ENCODE results near the gene DNAAF5.

The DNAAF5 gene

DNA sequence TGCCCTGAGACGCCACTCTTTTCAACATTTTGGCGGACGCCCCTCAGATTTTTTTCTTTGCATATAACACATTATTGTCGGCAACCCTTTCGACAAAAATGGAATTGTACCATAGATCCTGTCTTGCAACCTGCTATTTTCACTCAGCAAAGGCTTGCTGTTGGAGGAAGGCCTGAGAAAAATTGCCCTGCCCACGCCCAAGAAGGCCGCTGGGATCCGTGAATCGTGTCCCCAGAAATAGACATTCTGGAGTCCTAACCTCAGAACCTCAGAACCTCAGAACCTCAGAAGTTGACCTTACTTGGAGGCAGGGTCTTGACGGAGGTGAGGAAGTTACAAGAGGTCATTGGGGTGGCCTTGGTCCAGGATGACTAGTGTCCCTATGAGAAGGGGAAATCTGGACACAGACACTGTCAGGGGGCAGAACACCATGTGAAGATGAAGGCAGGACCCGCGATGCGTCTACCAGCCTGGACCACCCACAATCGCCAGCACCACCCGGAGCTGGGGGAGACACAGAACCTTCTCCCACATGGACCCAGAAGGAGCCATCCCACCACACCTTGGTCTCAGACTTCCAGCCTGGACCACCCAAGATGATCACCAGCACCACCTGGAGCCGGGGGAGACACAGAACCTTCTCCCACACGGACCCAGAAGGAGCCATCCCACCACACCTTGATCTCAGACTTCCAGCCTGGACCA is 19.1 kb upstream of the DNAAF5 start:
- DNase-seq: no peak

DNA sequence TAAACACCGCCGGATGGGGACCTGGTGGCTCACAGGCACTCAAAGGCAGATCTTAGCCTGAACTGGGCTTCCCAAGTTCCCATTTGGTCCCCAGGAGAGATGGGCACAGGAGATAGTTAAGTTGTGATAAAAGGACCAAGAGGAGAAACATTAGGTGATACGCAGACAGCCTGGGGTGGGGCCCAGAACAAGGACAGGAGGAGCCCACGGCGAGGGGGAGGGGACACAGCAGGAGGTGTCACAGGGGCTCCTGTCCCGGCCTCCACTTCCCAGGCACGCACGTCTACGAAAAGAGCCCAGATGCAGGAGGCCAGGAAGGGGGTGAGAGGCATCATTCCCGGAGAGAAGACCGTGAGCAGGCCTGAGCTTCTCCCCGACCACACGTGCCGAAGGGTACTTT is 16.3 kb upstream of the DNAAF5 start:
- no peak for DNase-seq

DNA sequence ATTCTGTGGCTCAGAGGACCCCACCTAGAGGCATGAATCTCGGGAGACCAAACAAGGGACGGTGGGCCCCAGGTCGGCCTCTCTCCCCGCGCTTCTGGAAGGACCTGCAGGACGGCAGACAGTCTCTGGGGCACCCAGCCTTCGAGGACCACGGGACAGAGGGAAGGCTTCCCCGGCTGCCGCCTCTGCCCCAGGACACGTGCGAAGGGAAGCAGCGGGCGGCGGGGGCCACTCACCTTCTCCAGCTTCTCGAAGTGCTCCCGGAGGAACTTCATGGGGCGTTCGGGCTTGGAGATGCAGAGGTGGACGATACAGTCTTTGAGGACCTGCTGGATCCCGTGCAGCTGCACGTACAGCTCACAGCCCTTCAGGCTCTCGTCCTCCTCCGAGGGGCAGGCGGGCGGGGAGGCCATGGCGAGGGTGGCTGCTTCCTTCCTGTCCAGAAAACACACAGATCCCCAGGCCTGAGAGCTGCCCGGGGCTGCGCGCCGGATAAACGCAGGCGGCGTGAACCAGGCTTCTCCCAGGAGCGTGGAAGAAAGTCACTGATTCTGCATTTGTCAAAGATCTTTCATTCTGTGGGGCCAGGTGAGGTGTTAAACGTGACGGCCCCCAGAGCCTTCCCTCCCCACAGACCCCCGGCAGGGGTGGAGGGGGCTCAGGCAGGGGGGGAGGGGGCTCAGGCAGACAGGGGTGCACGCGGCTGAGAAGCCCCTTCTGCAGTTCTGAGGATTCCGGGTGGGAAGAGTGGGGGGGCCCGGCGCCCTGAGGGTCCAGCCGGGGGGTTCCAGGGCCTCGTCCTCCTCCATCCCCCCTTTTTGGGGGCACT is 15.2 kb upstream of the DNAAF5 start:
- DNase-seq: no peak

DNA sequence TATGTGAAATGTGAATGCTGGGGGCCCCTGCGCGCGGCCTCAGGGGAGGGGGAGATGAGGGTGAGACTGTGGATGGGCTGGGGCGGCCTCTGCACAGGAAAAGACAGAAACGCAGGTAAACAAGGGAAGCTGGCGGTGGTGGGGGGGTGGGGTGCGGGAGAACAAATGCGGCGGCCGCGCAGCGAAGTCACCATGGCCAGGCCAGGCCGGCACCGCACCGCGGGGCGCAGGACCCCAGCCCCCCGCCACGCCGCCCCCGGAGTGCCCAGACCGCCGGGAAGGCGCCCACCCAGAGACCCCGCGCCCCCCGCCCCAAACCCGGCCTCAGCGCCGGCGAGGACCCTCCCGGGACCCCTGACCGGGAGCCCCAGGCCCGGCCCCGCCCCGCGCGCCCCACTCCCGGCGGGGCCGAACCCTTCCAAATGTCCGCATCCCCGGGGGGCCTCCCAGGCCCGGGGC is 14.5 kb upstream of the DNAAF5 start:
- no peak for DNase-seq

DNA sequence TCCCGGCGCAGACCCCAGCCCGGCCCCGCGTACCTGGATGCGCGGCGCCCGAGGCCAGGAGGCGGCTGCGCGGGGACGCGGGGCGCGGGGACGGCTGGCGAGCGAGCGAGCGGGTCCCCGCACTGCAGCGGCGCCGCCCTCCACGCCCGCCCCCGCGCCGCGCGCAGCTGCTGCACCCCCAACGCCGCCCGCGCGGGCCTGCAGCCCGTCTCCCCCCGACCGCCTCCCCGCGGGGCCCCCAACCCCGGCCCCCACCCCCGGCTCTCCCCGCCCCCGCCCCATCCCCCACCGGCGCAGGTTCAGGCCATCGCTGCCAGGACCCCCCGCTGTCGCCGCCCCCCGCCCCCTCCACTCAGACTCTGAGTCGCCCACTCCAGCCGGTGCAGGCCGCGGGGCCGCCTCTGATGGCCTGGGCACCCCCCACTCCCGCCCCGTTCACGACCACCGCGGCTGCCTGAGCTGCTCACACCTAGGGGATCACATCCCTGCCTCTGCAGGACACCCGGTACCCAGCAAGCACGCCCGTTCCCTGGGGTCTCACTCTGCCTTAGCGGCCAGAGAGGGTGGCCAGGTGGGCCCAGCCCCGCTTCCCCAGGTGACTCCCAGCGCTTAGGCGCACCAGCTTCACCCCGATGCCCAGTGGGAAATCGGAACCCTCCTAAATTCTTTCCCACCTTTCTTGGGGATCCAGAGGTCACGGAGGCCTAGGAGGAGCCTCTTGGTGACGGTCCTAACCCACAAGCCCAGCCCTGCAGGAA is 13.9 kb upstream of the DNAAF5 start:
- no peak for DNase-seq

DNA sequence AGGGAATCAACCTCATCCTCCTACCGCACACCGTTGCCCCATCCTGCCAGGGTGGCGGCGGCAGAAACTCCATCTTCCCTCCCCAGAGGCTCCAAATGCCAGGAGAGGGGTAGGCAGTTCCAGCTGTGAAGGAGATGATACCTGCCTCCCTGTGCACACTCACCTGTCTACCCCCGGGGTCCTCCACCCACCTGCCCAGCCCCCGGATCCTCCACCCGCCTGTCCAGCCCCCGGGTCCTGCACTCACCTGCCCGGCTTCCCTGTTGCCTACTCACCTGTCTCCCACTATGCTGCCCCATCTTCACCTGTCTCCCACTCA is 13.4 kb upstream of the DNAAF5 start:
- no peak for DNase-seq

DNA sequence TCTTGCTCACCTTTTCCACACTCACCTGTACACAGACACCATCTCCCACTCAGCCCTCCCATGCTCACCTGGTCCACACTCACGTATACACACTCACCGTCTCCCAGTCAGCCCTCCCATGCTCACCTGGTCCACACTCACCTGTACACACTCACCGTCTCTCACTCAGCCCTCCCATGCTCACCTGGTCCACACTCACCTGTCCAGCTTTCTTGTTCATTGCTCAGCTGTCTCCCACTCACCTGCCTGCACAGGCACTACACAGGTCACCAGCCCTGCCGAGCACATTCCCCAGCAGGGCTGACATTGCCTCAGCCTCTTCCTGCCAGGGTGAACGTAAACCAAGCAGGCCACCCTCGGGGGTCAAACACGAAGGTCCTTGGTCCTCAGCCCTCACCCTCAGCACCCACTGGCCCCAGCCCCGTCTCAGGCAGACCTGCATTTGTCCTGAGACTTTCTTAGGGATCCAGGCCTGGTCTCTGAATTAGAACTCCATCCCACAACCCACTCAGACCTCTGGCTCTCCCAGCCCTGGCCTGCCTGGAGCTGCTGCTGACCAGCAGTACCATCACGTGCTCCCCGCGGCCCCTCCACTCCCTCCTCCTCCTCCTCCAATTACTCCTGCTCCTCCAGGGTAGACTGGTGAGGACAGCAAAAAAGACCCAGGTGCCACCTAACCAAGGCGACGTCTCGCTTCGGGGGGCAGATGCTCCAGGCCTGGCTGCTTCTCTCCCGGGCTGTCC is 12.8 kb upstream of the DNAAF5 start:
- DNase-seq: no peak

DNA sequence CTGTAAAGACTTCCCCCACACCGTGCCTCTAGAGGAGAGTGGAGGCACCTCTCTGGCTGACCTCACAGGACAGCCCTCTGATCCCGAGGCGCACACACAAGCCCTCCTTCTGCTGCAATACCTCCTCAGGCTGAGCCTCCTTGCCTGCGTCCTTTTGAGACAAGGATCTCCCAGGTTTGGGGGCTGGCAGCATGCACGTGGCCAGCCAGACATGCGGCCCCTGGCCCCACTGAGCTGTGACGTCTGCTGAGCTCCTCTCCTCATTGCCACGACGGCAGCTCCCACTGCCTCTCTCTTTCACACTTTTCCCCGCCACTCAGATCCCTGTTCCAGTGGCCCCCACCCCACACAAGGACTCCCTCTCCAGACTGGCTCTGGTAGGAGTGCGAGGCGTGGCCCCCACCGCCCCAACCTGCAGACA is 12.2 kb upstream of the DNAAF5 start:
- no peak for DNase-seq

DNA sequence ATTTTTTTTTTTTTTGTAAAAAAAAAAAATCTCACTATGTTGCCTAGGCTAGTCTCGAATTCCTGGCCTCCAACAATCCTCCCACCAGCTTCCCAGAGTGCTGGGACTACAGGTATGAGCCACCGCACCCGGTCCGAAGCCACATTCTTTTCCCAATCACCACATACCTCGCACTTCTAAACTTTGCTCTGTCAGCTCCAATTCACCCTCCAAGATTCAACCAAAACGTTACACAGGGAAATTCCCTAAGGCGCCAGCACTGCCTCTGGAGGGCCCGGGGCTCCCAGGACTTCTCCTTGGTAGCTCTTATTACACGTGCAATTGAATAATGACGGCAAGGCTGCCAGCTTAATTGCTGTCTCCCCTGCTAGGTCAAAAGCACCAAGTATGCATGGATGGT is 10.3 kb upstream of the DNAAF5 start:
- no peak for DNase-seq

DNA sequence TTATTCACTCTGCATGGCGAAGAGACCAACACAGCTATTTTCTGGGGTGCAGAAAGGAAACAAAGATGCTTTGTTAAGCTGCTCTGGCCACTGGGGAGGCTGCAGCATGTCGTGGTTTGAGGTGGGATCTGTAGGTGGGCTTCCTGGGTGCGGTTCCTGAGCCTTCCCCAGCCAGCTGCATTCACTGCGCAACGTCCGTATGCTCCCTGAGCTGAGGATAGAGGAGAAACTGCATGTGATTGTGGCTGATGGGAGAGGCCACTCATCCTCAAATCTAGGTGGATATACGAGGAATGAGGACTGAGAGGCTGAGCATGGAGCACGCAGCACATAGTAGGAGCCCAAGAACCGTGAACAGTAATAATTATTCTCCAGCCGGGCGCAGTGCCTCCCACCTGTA is 9.9 kb upstream of the DNAAF5 start:
- DNase-seq: no peak

DNA sequence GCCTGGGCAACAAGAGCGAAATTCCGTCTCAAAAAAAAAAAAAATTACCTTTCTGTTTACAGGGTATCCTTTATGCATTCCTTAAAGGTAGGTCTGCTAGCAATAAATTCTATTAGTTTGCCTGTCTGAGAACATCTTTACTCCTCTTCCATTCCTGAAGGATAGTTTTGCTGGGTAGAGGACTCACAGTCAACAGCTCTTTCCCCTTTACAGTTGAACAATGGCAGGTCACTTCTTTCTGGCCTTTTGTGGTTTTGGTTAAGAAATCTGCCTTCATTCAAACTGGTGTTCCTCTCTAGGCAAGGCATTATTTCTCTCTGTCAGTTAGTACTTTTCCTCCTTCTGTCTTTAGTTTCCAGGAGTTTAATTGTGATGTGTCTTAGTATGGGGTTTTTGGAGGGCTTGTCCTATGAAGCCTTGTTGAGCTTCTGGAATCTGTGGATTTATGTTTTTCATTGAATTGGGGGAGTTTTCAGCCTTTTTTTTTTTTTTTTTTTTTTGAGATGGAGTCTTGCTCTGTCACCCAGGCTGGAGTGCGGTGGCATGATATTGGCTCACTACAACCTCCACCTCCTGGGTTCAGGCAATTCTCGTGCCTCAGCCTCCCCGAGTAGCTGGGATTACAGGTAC is 4.8 kb upstream of the DNAAF5 start:
- DNase-seq: no peak

DNA sequence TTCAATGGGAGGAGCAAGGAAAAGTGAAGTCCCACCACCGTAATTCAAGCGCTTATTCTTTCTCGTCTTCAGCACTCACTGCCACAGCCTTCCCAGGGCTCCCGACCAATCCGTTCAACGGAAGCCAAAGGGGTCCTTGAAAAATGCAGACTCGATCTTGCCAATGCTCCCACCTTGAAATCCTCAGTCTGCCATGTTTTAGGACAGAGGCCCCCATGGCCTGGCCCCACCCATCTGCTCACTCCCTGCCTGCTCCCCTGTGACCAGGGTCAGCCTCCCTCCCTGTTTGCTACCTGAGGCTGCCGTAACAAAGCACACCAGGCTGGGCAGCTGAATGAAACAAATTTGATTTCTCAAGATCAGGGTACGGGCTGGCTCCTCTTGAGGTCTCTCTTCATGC is 3.0 kb upstream of the DNAAF5 start:
- DNase-seq: no peak

DNA sequence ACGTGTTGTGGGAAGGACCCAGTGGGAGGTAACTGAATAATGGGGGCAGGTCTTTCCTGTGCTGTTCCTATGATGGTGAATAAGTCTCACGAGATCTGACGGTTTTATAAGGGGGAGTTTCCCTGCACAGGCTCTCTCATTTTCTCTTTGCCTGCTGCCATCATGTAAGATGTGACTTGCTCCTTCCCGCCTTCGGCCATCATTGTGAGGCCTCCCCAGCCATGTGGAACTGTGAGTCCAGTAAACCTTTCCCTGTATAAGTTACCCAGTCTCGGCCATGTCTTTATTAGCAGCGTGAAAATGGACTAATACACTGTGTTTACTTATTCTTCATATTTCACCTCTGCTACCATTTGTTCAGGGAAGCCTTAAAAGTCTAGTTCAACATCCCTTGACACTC is 2.2 kb upstream of the DNAAF5 start:
- DNase-seq: no peak

DNA sequence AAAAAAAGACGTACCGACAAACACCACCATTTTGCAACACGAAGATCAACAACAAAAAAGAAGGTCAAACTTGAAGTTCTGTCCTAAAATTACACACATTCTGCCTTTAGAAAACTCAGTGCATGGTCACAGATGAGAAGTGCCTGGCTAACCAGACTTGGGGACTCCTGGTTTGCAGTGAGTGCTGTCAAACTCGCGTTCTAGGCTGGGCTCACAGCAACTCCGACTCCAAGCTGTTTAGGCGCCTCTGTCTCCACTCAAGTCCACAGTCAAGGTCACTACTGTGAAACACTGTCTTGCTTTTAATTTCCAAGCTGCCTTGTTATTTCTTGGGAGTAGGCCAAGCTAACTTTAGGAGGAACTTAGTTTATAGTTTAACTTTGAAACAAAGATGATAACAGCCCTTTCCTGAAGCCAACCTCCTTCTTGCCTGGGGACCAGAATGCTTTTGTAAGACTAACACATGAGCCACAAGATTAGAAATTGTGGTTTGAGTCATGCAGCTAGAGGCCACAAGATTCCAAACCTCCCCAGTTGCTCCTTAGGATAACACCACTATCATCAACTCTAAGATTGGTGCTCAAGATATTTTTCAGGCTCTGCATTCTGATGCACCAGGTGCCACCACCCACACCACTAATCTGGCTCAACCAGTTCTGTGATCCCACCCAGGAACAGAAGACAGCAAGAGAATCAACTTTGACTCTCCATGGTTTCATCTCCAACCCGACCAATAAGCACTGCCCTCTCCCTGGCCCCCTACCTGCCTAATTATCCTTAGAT is 1.1 kb upstream of the DNAAF5 start:
- DNase-seq: no peak

DNA sequence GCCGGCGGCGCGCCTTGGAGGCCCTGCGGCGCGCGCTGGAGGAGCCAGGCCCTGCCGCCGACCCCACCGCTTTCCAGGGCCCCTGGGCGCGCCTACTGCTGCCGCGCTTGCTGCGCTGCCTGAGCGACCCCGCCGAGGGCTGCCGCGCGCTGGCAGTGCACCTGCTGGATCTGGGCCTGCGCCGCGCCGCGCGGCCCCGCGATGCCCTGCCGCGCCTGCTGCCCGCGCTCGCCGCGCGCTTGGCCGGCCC is 280 bp downstream of the DNAAF5 start:
- DNase-seq: no peak

DNA sequence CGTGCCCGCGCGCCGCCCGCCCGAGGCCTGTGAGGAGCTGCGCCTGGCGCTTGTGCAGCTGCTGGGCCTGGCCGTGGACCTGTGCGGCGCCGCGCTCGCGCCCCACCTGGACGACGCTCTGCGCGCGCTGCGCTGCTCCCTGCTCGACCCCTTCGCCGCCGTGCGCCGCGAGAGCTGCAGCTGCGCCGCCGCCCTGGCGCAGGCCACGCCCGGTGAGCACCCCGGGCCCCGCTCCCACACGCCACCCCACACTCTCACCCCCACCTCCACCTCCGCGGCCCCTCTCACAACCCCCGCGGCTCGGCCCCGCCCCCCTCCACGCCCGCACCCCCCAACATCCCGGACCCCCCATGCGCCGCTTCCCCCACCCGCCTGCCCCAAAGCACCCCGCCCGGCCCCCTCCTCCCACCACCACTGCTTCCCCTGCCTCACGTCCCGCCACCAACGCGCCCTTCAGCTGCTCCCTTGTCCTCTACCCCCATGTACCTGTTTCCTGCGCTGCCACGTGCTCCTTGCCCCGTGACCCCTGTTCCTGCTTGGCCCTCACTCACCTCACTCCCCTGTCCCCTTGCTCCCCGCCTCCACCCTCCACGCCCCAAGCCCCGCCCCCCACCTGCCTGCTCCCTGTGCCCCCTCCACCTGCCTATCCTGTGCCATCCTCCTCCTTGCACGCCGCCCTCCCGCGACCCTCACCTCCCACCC is 756 bp downstream of the DNAAF5 start, which contains the start of gene PRKAR1B:
Gene PRKAR1B, minus strand, starts transcription at position 178 of the 702 bp plus-strand sequence. CDS start 15,776 bp downstream, outside the sequence.
- no peak for DNase-seq

DNA sequence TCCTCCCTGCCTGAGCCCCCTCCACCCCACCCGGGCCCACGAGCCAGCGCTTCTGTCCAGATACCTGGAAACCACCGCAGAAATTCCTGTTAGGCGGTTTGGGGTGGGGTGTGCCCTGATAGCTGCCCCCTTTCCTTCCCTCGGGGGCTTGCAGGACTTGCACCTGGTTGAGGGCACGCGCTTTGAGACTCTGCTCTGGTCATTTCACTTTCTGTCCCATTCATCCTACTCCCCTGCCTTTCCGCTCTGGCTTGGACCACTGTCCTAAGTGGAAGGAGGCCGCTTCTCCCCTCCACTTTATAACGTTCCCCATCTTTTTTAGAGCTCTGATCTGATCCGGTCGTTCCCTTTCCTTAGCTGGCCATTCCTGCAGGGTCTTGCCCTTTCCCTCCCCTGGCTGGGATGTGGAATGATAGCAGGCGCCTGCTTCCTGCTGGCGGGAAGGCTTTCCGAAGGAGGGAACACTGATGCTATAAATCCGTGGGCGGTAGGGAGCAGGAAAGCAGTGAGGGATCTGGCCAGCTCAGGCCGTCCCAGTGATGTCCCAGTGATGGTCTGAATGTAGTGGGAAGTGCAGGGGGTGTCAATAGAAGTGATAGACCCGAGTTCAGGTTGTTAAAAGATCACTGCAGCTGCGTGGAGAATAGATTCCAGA is 1.4 kb downstream of the DNAAF5 start:
- DNase-seq: no peak

DNA sequence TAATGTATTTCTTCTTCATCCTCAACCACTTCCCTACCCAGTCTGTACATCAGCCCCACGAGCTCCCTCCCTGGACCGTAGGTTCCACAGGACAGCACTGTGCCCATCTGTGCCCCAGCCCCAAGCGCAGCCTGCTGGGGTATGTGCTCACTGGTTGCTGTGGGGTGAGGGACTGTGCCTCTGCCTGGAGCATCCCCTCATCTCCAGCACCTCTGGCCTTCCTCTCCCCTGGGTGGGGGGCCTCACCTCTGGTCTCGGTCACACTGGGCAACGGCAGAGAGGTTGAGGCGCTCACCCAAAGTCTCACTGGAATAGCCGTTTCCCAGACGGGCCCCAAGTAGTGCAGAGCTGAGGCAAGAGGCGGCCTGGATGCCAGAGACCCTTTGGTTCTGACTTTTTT is 2.1 kb downstream of the DNAAF5 start:
- no peak for DNase-seq

DNA sequence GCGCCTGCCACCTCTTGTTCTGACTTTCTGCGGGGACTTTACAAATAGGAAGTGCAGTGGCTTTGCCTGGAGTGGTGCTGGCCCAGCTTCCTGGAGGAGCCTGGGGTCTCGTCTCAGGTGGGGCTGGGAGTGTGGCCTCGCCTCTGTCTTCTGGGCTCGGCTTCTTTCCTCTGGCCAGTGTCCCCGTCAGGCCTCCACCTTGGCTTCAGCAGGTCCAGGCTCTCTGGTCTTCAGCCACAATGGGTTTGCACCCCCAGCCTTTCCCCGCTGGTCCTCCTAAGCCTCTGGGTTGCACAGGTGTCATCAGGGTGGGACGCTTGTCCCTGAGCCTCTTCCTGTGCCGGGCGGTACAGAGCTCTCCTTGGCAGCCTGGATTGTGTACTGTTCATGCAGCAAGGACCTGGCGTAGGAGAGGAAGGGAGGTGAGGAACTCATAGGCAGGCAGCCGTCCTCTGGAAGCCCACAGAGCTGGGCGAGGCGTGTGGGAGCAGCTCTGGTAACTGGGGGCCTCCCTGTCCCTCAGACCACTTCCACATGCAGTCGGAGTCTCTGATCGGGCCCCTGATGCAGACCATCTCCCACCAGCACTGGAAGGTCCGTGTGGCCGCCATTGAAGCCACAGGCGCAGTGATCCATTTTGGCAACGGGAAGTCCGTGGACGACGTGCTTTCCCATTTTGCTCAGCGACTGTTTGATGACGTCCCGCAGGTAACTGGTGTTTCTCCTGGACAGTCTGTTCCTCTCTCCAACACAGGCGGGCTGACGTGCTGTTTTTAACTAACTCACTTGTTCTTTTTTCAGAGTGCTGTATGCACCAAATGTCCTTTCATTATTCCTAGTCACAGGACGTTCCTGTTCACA is 2.9 kb downstream of the DNAAF5 start:
- DNase-seq: no peak

Measured in NCI-H1436 (cell line).